ENCODE data around the gene CPAMD8. TPM values are rescaled to one million over a fixed set of nuclear protein-coding genes. Genes with fewer than 3 reads are reported as not detected.
A peak's percentile ranks its signal among the peaks of the same experiment; 100 is the strongest.
"Not testable (repeated sequence)": the region's sequence is repeated elsewhere in the genome, so short reads cannot be mapped to it uniquely, and the experiment has no call there.

The CPAMD8 gene
- total RNA-seq, 1 donor from 2014 or later: 1.3 TPM

- no peak for DNase-seq (ENCODE audit: low spot score)
- no peak for ATAC-seq
Observed at GRCh38 chr19:17004386-17004785, 22.2 kb downstream of the CPAMD8 start.

- ATAC-seq: no peak
Observed at GRCh38 chr19:17002455-17002854, 24.2 kb downstream of the CPAMD8 start.

GRCh38 chr19:17001603-17002183, 24.9 kb downstream of the CPAMD8 start:
- no peak for DNase-seq (ENCODE audit: low spot score)
- ATAC-seq: no peak

More at GRCh38 chr19:17002455-17002854, 24.2 kb downstream of the CPAMD8 start:
- DNase-seq (ENCODE audit: low spot score): no peak

DNA sequence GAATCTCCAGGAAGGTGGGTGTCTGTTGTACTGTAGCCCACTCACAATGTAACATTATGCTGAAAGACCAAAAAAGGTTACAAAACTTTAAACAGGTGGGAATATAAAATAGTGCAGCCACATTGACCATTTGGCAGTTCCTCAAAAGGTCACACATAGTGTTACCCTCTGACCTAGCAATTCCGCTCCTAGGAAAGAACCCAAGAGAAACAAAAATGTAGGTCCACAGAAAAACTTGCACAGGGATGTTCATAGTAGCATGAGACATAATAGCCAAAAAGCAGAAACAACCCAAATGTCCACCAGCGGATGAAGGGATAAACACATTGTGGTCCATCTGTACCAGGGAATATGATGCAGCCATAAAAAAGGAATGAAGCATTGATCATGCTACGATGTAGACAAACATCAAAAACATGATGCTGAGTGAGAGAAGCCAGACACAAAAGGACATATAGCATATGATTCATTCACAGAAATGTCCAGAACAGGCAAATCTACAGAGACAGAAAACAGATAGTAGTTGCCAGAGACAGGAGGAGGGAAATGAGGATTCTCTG, 27.9 kb downstream of the CPAMD8 start:
- no peak for ATAC-seq

GRCh38 chr19:16996838-16997490, 29.6 kb downstream of the CPAMD8 start:
- not testable (repeated sequence) for DNase-seq (ENCODE audit: low spot score); ATAC-seq

More for the DNA sequence above, 27.9 kb downstream of the CPAMD8 start:
- DNase-seq (ENCODE audit: low spot score): no peak

- no peak for DNase-seq (ENCODE audit: low spot score)
- ATAC-seq: no peak
Observed at GRCh38 chr19:16988661-16989060, 37.9 kb downstream of the CPAMD8 start.

DNA sequence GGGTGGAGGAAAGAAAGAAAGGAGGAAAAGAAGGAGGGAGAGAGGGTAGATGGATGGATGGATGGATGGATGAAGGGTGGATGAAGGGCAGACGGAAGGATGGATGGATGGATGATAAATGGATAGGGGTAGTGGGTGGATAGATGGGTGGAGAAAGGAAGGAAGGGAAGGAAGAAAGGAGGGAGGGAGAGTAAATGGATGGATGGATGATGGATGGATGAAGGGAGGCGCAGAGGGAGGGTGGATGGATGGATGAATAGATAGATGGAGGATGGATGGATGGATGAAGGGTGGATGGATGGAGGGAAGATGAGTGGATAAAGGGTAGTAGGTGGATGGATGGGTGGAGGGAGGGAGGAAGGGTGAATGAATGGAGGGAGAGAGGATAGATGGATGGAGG, 41.2 kb downstream of the CPAMD8 start:
- no peak for DNase-seq (ENCODE audit: low spot score)
- no peak for ATAC-seq

GRCh38 chr19:16982586-16982985, 44.0 kb downstream of the CPAMD8 start:
- ATAC-seq; DNase-seq (ENCODE audit: low spot score): not testable (repeated sequence)

DNA sequence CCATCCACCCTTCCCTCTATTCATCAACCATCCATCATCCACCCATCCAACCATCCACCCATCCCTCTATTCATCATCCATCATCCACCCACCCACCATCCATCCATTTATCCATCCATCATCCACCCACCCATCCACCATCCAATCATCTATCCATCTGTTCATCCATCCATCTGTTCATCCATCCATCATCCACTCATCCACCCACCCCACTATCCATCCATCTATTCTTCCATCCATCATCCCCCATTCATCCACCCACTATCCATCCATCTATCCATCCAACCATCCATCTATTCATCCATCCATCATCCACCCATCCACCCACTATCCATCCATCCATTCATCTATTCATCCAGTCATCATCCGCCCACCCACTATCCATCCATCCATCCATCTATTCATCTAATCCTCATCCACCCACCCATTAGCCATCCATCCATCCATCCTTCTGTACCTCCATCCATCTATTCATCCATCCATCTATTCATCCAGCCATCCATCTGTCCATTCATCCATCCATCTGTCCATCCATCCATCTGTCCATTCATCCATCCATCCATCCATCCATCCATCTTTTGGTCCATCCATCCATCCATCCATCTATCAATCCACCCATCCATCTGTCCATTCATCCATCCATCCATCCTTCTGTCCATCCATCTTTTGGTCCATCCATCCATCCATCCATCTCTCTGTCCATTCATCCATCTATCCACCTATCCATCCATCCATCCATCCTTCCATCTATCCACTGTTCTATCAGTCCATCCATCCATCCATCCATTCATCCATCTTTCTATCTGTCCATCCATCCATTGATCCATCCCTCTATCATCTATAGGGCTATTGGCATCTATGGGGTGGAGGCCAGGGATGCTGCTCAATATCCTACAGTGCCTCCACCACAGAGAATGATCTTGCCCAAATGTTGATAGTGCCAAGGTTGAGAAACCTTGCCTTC, 47.5 kb downstream of the CPAMD8 start:
- DNase-seq (ENCODE audit: low spot score): no peak
- no peak for ATAC-seq

DNA sequence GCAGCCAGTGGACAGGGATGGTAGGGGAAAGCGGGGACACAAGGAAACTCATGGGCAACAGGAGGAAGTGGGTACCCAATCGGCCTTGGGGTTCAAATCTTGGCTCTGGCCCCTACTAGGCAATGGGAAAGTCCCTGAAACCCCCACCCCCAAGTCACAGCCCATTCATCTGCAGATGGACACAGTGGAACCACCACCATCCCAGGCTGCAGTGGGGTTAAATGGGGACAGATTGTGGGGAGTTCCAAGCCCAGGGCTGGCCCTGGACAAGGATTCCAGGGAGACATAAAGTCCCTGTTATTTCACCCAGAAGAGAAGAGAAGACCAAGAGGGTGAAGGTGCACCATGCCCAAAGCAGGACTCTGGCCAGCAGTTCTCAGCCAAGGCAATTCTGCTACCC, 48.5 kb downstream of the CPAMD8 start:
- ATAC-seq: no peak
- no peak for DNase-seq (ENCODE audit: low spot score)

DNA sequence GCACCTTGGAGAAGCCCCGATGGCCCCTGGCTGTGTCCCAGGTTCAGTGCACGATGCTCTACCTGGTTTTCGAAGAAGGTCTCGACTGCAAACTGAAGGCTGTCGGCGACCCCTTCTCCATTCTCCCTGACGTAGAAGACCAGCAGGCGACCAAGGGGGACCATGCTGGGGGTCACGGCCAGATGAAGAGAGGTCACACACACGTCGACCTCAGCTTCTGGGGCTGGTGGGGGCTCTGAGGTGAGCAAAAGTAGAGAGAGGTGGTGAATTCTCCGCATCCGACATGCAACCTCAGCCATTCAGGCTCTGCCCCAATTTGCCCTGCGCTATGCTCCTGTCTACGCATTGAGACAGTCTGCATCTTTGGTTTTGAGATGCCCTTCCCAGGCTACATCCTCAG, 49.3 kb downstream of the CPAMD8 start:
- ATAC-seq (no peak), DNase-seq (ENCODE audit: low spot score) (no peak)

- ATAC-seq (no peak), DNase-seq (ENCODE audit: low spot score) (no peak)
Observed at GRCh38 chr19:16976446-16976845, 50.2 kb downstream of the CPAMD8 start.

GRCh38 chr19:16970821-16971220, 55.8 kb downstream of the CPAMD8 start:
- no peak for ATAC-seq
- no peak for DNase-seq (ENCODE audit: low spot score)

DNA sequence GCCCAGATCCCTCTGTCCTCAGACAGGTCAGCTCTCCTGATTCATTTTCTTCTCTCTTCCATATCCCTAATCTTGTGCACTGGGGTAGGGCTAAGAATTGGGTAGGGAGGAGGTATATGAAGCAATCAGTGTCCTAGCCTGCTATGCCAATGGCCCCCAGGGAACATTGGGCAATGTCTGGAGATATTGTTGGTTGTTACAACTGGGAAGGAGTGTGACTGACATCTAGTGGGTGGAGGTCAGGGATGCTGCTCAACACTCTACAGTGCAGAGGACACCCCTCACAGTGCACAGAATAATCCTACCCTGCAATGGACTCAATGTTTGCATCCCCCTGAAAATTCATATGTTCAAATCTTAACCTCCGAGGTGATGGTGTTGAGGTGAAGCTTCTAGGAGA, 57.5 kb downstream of the CPAMD8 start:
- ATAC-seq: no peak
- DNase-seq (ENCODE audit: low spot score): no peak

DNA sequence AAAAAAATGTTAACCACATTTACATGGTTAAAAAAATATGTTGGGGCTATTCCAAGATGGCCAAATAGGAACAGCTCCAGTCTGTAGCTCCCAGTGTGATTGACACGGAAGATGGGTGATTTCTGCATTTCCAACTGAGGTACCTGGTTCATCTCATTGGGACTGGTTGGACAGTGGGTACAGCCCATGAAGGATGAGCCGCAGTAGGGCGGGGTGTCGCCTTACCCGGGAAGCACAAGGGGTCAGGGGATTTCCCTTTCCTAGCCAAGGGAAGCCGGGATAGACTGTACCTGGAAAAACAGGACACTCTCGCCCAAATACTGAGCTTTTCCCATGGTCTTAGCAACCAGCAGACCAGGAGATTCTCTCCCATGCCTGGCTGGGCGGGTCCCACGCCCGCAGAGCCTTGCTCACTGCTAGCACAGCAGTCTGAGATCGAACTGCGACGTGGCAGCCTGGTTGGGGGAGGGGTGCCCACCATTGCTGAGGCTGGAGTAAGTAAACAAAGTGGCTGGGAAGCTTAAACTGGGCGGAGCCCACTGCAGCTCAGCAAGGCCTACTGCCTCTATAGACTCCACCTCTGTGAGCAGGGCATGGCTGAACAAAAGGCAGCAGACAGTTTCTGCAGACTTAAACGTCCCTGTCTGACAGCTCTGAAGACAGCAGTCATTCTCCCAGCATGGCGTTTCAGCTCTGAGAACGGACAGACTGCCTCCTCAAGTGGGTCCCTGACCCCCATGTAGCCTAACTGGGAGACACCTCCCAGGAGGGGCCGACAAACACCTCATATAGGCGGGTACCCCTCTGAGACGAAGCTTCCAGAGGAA, 65.4 kb downstream of the CPAMD8 start:
- DNase-seq (ENCODE audit: low spot score); ATAC-seq: not testable (repeated sequence)

GRCh38 chr19:16958277-16958676, 68.3 kb downstream of the CPAMD8 start:
- DNase-seq (ENCODE audit: low spot score); ATAC-seq: not testable (repeated sequence)

DNA sequence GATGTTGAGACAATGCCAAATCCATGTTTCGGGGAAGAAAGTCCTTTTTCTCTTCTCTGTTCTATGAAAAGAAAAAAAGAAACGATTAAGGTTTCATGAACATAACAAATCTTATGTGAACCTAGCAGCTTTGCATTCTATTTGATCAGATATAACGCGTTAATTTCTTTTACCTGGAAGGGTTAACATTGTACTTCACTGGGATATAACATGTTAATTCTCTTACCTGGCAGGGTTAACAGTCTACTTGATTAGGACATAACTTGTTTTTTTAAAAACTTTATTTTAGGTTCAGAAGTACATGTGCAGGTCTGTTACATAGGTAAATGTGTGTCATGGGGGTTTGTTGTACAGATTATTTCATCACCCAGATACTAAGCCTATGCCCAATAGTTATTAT, 68.8 kb downstream of the CPAMD8 start:
- DNase-seq (ENCODE audit: low spot score) (no peak), ATAC-seq (no peak)

- ATAC-seq: no peak
Observed at GRCh38 chr19:16957151-16957701, 69.4 kb downstream of the CPAMD8 start.

GRCh38 chr19:16955161-16955560, 71.4 kb downstream of the CPAMD8 start:
- DNase-seq (ENCODE audit: low spot score): no peak
- ATAC-seq: no peak

More at GRCh38 chr19:16957151-16957701, 69.4 kb downstream of the CPAMD8 start:
- DNase-seq (ENCODE audit: low spot score): peak; percentile 33

- ATAC-seq (no peak), DNase-seq (ENCODE audit: low spot score) (peak; percentile 35)
Observed at GRCh38 chr19:16952046-16952445, 74.6 kb downstream of the CPAMD8 start.
